Ishikawa (cell line): ENCODE results near the gene OPHN1.

Experiments used
- CEBPB ChIP-seq: IDR thresholded peaks from 2 replicates; pipeline ENCODE4 v1.6.1; 2012
- CREB1 ChIP-seq: IDR thresholded peaks from 2 replicates; pipeline ENCODE4 v1.6.1; 2012; ENCODE audit warnings: low read depth
- EGR1 ChIP-seq: IDR thresholded peaks from 2 replicates; pipeline ENCODE4 v1.6.1; 2012
- EP300 ChIP-seq: IDR thresholded peaks from 2 replicates; pipeline ENCODE4 v1.6.1; 2012; ENCODE audit warnings: borderline replicate concordance
- FOXM1 ChIP-seq: IDR thresholded peaks from 2 replicates; pipeline ENCODE4 v1.6.1; 2012; ENCODE audit warnings: low read depth, borderline replicate concordance
- RAD21 ChIP-seq: IDR thresholded peaks from 2 replicates; pipeline ENCODE4 v1.6.1; 2012; ENCODE audit warnings: low read depth
- REST ChIP-seq: IDR thresholded peaks from 2 replicates; pipeline ENCODE4 v1.6.1; 2012; ENCODE audit warnings: low read depth, mild to moderate bottlenecking
- TAF1 ChIP-seq: IDR thresholded peaks from 2 replicates; pipeline ENCODE4 v1.6.1; 2012; ENCODE audit warnings: low read depth, mild to moderate bottlenecking
- TCF12 ChIP-seq: IDR thresholded peaks from 2 replicates; pipeline ENCODE4 v1.6.1; 2012; ENCODE audit warnings: low read depth
- TEAD4 ChIP-seq: IDR thresholded peaks from 2 replicates; pipeline ENCODE4 v1.6.1; 2012
- USF1 ChIP-seq: IDR thresholded peaks from 2 replicates; pipeline ENCODE4 v1.6.1; 2012
- YY1 ChIP-seq: IDR thresholded peaks from 2 replicates; pipeline ENCODE4 v1.6.1; 2012; ENCODE audit warnings: low read depth

GRCh38 chrX:68115371-68115770, 317.9 kb downstream of the OPHN1 start:
- TF ChIP-seq RAD21 (no peak), YY1 (no peak), TCF12 (no peak), TAF1 (no peak), CREB1 (no peak), CEBPB (no peak), EGR1 (no peak), REST (no peak), TEAD4 (no peak), USF1 (no peak), FOXM1 (no peak), EP300 (no peak)
